PFSK-1 (cell line): Measurements from ENCODE around the gene CTNS.

Source experiments
- POLR2AphosphoS5 ChIP-seq: IDR thresholded peaks from 2 replicates; pipeline ENCODE4 v1.6.1; 2012; ENCODE audit warnings: low read depth, mild to moderate bottlenecking, control low read depth, low read length, moderate library complexity
- REST ChIP-seq, 2 experiments: IDR thresholded peaks; 2 replicates each; pipeline versions ENCODE4 v1.6.1 to v1.8.0; 2011 to 2012; ENCODE audit warnings: low read depth in 2 of 2, low read length in 2 of 2, control low read depth in 1 of 2, inconsistent platforms in 1 of 2, mild to moderate bottlenecking in 1 of 2, moderate library complexity in 1 of 2; ENCODE audit not compliant: insufficient read depth in 1 of 2

DNA sequence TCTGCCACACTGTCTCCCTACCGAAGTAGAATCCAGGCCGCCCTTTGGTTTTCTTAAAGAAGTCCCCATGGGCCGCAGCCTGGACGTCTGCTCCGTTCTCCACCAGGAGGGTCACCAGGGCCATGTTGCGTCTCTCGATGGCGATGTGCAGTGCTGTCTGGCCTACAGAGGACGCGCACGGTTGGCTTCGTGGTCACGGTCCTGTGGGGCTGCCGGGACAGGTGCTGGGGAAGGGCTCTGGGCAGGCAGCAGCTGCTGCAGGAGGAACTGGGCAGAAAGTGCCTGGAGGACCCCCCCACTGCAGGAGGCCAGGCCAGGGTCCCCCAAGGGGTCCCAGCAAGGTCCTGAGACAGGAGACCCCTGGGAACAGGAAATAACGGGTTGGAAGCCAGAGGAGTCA lies 46.3 kb upstream of the CTNS start:
- TF ChIP-seq REST (IDR thresholded peaks at IDR 0.05; ENCODE audit: insufficient read depth in 1 of 2, low read depth in 2 of 2, low read length in 2 of 2) (no peak), POLR2AphosphoS5 (no peak)
